ENCODE measurements around the gene WDR38. TPM values are rescaled to one million over a fixed set of nuclear protein-coding genes. Genes with fewer than 3 reads are reported as not detected.

Gene WDR38
- total and polyA plus RNA-seq, 9 of the 15 experiments (the other 6 are each of a cell fraction or from before 2014, with no cell fraction given): not detected

GRCh38 chr9:124899845-124900244, 46.6 kb downstream of the WDR38 start (continued):
- TF ChIP-seq MAX (CRISPR knock-in tag; IDR thresholded peaks at IDR 0.05) (peak; percentile 83), PTTG1 (tag; IDR thresholded peaks at IDR 0.05; ENCODE audit: low read depth) (no peak), BDP1 (IDR thresholded peaks at IDR 0.05; ENCODE audit: insufficient read depth, insufficient read length) (no peak), TARDBP (IDR thresholded peaks at IDR 0.05) (no peak), BCL6 (CRISPR knock-in tag; IDR thresholded peaks at IDR 0.05) (no peak), ZKSCAN8 (CRISPR knock-in tag; IDR thresholded peaks at IDR 0.05) (no peak), POLR2AphosphoS2 (IDR thresholded peaks at IDR 0.05; ENCODE audit: low read length) (no peak), AFF4 (CRISPR knock-in tag; IDR thresholded peaks at IDR 0.05) (no peak), CC2D1A (IDR thresholded peaks at IDR 0.05) (no peak), SNRNP70 (optimal IDR thresholded peaks at IDR 0.05; ENCODE audit: low read depth, low read length) (no peak), CBX1 (IDR thresholded peaks at IDR 0.05; ENCODE audit: low read depth) (no peak), POLR2H (tag; IDR thresholded peaks at IDR 0.05; ENCODE audit: low read depth) (no peak), WHSC1 (IDR thresholded peaks at IDR 0.05; ENCODE audit: low read length) (no peak), SAFB (IDR thresholded peaks at IDR 0.05; ENCODE audit: borderline replicate concordance, low read depth, low read length) (no peak), CXXC5 (CRISPR knock-in tag; IDR thresholded peaks at IDR 0.05) (peak; percentile 73), KDM5B (IDR thresholded peaks at IDR 0.05; ENCODE audit: insufficient replicate concordance, low read depth, low read length) (no peak), SNIP1 (IDR thresholded peaks at IDR 0.05; ENCODE audit: low read depth) (no peak), ZNF253 (CRISPR knock-in tag; conservative IDR thresholded peaks at IDR 0.05) (no peak), FOS (IDR thresholded peaks at IDR 0.05; ENCODE audit: extremely low read depth, insufficient read length) (no peak), SPI1 (IDR thresholded peaks at IDR 0.05; ENCODE audit: borderline replicate concordance, low read depth, low read length) (no peak), COPS2 (conservative IDR thresholded peaks at IDR 0.05) (no peak)
- TF ChIP-seq, protein P1, sequence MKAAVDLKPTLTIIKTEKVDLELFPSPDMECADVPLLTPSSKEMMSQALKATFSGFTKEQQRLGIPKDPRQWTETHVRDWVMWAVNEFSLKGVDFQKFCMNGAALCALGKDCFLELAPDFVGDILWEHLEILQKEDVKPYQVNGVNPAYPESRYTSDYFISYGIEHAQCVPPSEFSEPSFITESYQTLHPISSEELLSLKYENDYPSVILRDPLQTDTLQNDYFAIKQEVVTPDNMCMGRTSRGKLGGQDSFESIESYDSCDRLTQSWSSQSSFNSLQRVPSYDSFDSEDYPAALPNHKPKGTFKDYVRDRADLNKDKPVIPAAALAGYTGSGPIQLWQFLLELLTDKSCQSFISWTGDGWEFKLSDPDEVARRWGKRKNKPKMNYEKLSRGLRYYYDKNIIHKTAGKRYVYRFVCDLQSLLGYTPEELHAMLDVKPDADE (conservative IDR thresholded peaks at IDR 0.05; ENCODE audit: control insufficient read depth, low read depth, low read length): no peak
- TF ChIP-seq, protein P2, sequence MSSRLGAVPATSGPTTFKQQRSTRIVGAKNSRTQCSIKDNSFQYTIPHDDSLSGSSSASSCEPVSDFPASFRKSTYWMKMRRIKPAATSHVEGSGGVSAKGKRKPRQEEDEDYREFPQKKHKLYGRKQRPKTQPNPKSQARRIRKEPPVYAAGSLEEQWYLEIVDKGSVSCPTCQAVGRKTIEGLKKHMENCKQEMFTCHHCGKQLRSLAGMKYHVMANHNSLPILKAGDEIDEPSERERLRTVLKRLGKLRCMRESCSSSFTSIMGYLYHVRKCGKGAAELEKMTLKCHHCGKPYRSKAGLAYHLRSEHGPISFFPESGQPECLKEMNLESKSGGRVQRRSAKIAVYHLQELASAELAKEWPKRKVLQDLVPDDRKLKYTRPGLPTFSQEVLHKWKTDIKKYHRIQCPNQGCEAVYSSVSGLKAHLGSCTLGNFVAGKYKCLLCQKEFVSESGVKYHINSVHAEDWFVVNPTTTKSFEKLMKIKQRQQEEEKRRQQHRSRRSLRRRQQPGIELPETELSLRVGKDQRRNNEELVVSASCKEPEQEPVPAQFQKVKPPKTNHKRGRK (tag; IDR thresholded peaks at IDR 0.05): no peak
- TF ChIP-seq, protein P3, sequence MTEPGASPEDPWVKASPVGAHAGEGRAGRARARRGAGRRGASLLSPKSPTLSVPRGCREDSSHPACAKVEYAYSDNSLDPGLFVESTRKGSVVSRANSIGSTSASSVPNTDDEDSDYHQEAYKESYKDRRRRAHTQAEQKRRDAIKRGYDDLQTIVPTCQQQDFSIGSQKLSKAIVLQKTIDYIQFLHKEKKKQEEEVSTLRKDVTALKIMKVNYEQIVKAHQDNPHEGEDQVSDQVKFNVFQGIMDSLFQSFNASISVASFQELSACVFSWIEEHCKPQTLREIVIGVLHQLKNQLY (CRISPR knock-in tag; conservative IDR thresholded peaks at IDR 0.05): no peak

Measured in K562 (cell line).